Left cardiac atrium (tissue), 4 donors: ENCODE measurements around the gene CRYBG3. TPM values are rescaled to one million over a fixed set of nuclear protein-coding genes. Genes with fewer than 3 reads are reported as not detected.
"Not testable (repeated sequence)": the region's sequence is repeated elsewhere in the genome, so short reads cannot be mapped to it uniquely, and the experiment has no call there.

Experiments used
- ATAC-seq, 2 donors: fragments of 200-7000 bp; cut with Tn5 transposase; one replicate each; pipeline ENCODE4 v1.9.1; 2020; ENCODE audit warnings: mild to moderate bottlenecking in 2 of 2, moderate library complexity in 2 of 2
- DNase-seq: peaks from one replicate; pipeline ENCODE4 v3.0.0-alpha.2; 2020
- intact Hi-C, 2 donors: fragments of 100-400 bp; cut with DNase I; formaldehyde crosslinking; loops; one replicate each; pipeline versions ENCODE4 v1.14.1 to v1.15.1; 2022 to 2023
- total RNA-seq, 2 donors: library from RNA; stranded (reverse); fragmentation: NEBNext Ultra II Directional; extraction: Animal tissue kit (Norgen Biotek cat#: 25700); gene quantifications; one replicate each; pipeline ENCODE4 v1.2.1, GENCODE V29; 2021
- donor health status: DM: no; HTN: yes; CAD: no.
- donor health status: DM: no; HTN: yes; CAD: no; lungs with severe emphysema.
- donor health status: DM: yes; HTN: yes; CAD: no.
- donor health status: Dilated cardiomyopathy.

CRYBG3 gene
- total RNA-seq, 2 donors from 2014 or later, result 18.3 to 23.9 TPM

DNA sequence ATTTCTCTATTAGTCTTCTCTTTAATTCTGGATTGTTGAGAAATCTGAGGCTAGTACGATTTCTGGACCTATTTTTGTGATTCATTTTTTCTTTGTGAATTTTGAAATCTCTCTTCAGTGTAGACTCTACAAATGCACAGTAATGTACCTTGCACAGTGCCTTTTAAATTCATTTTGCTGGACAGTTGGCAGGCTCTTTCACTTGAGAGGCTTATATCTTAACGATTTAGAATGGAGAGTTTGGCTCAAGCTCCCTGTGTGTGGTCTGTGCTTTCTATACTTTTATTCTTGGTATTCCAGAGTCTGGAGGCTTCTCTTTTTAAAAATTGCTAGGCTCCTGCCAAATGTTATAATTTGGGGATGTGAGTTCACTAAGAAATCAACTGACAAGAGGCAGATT, 8.8 kb downstream of the CRYBG3 start:
- intact Hi-C loops, result no loop called here
- no peak for ATAC-seq
- no peak for DNase-seq

DNA sequence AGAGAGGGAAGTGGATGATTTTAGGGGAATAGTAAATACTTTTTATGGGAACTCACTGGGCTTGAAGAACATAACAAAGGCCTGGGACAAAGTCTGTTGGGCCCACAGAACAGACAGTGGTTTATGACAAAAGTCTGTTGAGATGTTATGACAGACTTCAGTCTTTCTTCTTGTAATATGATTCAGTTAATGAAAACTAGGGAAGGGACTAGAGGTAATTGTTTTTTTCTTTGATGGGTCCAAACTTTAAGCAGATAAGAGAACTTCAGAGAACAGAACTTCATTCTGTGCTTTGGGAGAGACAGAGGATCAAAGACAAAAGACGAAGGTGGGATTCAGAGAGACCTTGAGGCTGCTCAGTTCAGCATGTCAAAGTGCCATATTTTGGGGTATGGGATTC, 9.3 kb downstream of the CRYBG3 start:
- DNase-seq, result no peak
- intact Hi-C loops, result no loop called here
- no peak for ATAC-seq

DNA sequence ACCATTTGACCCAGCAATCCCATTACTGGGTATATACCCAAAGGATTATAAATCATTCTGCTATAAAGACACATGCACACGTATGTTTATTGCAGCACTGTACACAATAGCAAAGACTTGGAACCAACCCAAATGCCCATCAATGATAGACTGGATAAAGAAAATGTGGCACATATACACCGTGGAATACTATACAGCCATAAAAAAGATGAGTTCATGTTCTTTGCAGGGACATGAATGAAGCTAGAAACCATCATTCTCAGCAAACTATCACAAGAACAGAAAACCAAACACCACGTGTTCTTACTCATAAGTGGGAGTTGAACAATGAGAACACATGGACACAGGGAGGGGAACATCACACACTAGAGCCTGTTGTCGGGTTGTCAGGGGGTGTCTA, 11.4 kb downstream of the CRYBG3 start:
- intact Hi-C loops, DNase-seq, ATAC-seq: not testable (repeated sequence)

GRCh38 chr3:97835761-97836160, 13.9 kb downstream of the CRYBG3 start:
- ATAC-seq (no peak), DNase-seq (no peak)
- intact Hi-C loops, result no loop called here

DNA sequence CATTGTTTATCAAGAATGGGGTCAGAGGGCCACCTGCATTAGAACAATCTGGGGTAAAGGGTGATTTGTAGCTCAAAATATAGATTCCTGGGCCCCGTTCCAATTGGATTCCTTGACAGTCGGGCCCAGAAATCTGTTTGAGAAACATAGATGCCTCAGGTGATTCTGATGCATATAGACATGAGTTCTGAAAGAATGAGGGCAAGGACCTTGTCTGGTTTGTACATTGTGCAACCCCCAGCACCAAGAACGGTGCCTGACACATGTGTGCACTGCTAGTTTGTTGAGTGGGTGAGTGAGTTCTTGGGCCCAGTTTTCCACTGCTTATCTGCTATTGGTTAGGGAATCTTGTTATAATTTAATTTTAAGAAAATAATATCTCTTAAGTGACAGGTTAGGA, 16.6 kb downstream of the CRYBG3 start:
- intact Hi-C loops, result no loop called here
- DNase-seq (no peak), ATAC-seq (no peak)

GRCh38 chr3:97839944-97840343, 18.1 kb downstream of the CRYBG3 start:
- intact Hi-C loops, result no loop called here
- ATAC-seq (no peak), DNase-seq (no peak)

DNA sequence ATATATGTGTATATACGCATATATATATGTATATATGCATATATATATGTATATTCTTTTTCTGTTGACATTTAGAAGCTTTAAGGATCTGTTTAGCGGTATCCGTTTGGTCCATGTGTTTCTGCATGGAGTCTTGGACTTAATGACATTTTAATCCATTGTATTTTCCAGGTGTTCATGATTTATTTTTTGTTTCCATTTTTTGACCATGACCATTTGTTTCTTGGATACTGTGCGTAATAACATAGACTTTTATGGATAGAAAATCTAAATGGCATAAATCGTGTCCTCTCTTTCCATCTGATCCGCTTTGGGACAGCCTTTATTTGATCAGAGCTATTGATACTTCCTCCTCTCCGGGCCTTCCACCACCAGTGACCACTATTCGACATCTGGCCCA, 19.5 kb downstream of the CRYBG3 start:
- no peak for ATAC-seq
- intact Hi-C loops, result no loop called here
- DNase-seq, result no peak

DNA sequence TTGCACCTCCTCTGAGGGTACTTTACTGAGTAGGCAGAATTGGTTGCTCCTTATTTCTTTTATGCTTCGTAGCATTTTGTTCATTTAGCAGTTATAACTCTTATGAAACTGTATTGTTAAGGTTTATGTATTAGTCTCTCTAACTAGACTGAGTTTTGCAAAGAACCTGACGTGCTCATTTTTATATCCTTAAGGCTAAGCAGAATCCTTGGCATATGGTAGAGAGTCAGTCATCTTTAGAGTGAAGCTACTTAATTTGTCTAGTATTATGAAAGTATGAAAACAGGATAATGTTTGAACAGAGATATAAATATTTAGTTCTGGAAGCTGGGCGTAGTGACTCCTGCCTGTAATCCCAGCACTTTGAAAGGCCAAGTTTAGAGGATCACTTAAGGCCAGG, 20.1 kb downstream of the CRYBG3 start:
- no peak for ATAC-seq
- no peak for DNase-seq
- intact Hi-C loops, result no loop called here

DNA sequence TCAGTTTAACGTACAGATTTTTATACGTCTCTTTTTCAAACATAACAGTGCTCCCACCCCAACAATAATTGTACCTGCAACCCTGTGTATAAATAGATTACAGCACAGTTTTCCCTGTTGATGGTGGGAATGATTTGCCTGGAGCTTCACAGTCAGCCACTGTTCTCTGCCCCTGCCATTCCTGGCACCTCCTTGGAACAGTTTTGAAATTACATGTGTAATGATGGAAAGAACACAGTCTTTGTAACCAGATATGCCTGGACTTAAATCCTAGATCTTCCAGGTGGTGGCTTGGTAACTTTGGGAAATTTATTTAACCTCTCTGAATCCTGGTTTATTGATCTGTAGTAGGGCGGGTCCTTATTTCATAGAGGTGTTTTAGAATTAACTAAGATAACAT, 27.0 kb downstream of the CRYBG3 start:
- DNase-seq (no peak), ATAC-seq (no peak)
- intact Hi-C loops, result no loop called here

GRCh38 chr3:97857401-97857800, 35.6 kb downstream of the CRYBG3 start:
- intact Hi-C loops, result no loop called here

GRCh38 chr3:97860364-97860763, 38.6 kb downstream of the CRYBG3 start:
- DNase-seq (no peak), ATAC-seq (no peak)
- intact Hi-C loops, result no loop called here

More at GRCh38 chr3:97857401-97857800, 35.6 kb downstream of the CRYBG3 start:
- ATAC-seq (no peak), DNase-seq (no peak)

DNA sequence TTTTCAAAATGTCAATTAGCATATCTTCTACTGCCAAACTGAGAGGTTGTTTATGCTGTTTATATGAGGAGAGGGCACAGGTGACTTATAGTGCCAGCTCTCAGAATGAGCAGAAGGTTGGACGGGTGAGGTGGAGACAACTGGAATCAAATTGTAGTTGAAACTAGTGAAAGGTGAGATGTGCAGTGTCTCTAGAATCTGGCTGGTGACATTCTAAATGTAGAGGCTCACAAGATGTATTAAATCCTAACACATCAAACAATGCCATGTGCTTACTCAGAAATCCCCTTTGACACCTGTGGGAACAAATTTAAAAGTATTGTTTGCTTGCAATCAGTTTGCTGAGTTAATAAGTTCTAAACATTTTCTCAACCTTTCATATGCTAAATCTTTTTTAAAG, 40.8 kb downstream of the CRYBG3 start:
- intact Hi-C loops, result no loop called here
- no peak for DNase-seq
- no peak for ATAC-seq

- DNase-seq (no peak), ATAC-seq (peak; percentile 61 to 86)
- intact Hi-C loops, result no loop called here
Observed at GRCh38 chr3:97863031-97863430, 41.2 kb downstream of the CRYBG3 start.

- ATAC-seq (peak in 1 of 2 donors; percentile 23), DNase-seq (no peak)
- intact Hi-C loops, result no loop called here
Observed at GRCh38 chr3:97863775-97864174, 42.0 kb downstream of the CRYBG3 start.

GRCh38 chr3:97871186-97871585, 49.4 kb downstream of the CRYBG3 start:
- no peak for DNase-seq
- no peak for ATAC-seq
- intact Hi-C loops, result no loop called here

GRCh38 chr3:97871801-97872524, 50.2 kb downstream of the CRYBG3 start:
- no peak for DNase-seq
- intact Hi-C loops, result no loop called here
- peak; percentile 30 to 72 for ATAC-seq

DNA sequence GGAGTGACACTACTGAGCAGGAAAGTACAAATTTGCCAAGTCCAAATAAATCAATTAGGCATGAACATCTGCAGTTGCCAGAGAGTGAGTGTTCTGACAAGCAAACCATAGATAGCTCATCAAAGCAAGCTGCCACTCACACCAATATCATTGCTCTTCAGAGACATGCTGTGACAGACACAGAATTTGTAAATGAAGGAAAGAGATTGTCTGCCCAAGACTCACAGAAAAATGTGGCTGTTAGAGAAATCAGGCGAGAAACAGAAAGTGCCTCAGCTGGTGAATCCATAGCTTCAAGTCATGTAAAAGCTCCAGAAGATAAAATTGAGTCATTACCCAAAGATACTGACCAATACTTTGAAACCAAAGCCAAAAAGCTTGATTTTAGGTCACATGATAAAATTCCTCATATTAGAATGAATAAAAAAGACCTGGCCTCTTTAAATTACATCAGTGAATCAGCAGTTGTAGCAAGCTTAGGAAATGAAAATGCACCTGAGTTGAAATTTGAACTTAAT, 50.8 kb downstream of the CRYBG3 start:
- no peak for DNase-seq
- intact Hi-C loops, result no loop called here
- ATAC-seq, result no peak

DNA sequence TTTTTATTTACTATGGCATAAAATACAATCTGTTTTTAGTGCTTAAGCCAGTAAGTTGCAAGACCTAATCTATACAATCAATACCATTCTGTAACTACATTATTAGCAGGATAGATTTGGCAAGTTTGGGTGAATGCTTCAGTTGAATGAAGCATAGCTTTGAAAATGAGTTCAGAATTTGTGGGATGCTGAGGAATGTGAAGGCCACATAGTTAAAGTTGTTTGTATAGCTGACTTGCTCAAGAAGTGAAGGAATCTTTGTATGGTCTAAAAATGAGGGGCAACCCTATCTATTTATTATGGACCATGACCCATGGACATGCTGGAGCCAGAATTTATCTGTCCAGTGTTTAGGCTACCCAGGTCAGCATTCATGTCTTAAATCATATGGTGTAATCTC, 58.5 kb downstream of the CRYBG3 start:
- ATAC-seq (no peak), DNase-seq (no peak)
- intact Hi-C loops, result loop anchor here in 1 of 2 donors (5.0 kb wide), 1 partner anchor 53 kb away; no protein-coding TSS in a partner anchor

DNA sequence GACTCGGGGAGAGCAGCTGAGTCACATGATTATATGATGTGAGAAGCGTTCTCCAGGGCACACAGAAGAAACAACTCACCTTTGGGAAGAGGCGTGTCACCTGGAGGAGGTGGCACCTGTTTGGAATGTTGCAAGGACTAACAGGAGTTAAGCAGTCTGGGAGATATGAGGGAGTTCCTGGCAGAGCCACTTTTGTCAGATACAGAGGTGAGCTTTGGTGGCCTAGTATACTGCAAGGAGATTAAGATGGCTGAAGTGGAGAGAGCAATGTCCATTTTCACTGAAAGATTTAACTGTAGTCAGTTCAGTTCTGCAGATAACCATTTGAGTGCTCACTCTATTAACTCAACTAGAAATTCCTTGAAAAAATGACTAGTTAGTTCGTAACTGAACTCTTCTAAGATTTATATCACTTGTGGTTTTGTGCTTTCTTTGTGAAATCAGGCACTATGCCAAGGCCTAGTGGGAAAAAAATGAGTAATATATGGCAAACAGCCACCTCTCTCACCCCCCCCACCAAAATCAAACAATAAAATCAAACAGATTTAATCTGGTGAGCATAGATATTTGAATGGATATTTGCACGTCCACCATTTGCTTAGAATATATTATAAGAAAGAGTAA, 61.3 kb downstream of the CRYBG3 start:
- DNase-seq (no peak), ATAC-seq (no peak)
- intact Hi-C loops, result loop anchor here in 1 of 2 donors (5.0 kb wide), 1 partner anchor 56 kb away; no protein-coding TSS in a partner anchor

DNA sequence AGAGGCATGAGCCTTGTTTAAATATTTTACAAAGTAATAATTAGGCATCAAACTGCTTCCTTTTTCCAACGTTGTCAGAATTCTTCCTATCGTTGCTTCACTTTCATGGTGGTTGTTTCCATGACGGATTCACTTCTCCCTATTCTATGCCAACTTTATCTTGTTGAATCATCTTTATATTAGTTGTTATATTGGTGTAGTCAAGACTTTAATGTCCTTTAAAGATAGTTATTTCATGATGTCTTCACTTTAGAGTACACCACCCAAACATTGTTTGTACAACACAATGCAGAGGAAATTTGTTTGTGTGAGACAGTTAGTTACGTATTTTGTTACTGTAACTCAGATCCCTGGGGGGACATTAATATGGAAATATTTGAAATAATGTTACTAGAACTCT, 61.9 kb downstream of the CRYBG3 start:
- no peak for DNase-seq
- ATAC-seq, result no peak
- intact Hi-C loops, result loop anchor here in 1 of 2 donors (5.0 kb wide), 1 partner anchor 56 kb away; no protein-coding TSS in a partner anchor
